Suprapubic skin (tissue), 3 donors: ENCODE results near the gene TAF10.

Experiments used
- CTCF ChIP-seq, 2 donors: fragments of 200-600 bp in 1 of 2; fragments of 450-650 bp in 1 of 2; sonication (generic) in 1 of 2; IDR thresholded peaks; one replicate each; pipeline ENCODE4 v1.5.1; 2016 to 2019; ENCODE audit warnings: antibody characterized with exemption in 2 of 2, mild to moderate bottlenecking in 1 of 2, moderate library complexity in 1 of 2
- EP300 ChIP-seq: sonication (generic); formaldehyde crosslinking; IDR thresholded peaks from one replicate; pipeline ENCODE4 v1.6.1; 2017; ENCODE audit warnings: antibody characterized with exemption
- POLR2A ChIP-seq, 2 donors: fragments of 450-650 bp; IDR thresholded peaks; one replicate each; pipeline ENCODE4 v1.6.1; 2017; ENCODE audit warnings: antibody characterized with exemption in 2 of 2, mild to moderate bottlenecking in 2 of 2, moderate library complexity in 2 of 2

- TF ChIP-seq CTCF (IDR thresholded peaks at IDR 0.05): no peak
- no peak for TF ChIP-seq POLR2A (IDR thresholded peaks at IDR 0.05)
- no peak for TF ChIP-seq EP300
These were observed 22.5 kb upstream of the TAF10 start for GRCh38 chr11:6634534-6634933.
